SJCRH30 (cell line): ENCODE results near the gene SESN1. TPM values are rescaled to one million over a fixed set of nuclear protein-coding genes. Genes with fewer than 3 reads are reported as not detected.
"Not testable (repeated sequence)": the region's sequence is repeated elsewhere in the genome, so short reads cannot be mapped to it uniquely, and the experiment has no call there.

Experiments used
- DNase-seq, 2 experiments: peaks; one replicate each; pipeline ENCODE4 v3.0.0-alpha.2; 2015 to 2020
- H3K27ac ChIP-seq: fragments of 250-450 bp; sonication (Bioruptor Pico); 2 replicates; pipeline ENCODE4 v1.5.1; 2020; ENCODE audit warnings: mild to moderate bottlenecking, moderate library complexity
- H3K27me3 ChIP-seq: fragments of 250-450 bp; sonication (Bioruptor Pico); 2 replicates; pipeline ENCODE4 v1.5.1; 2020; ENCODE audit warnings: mild to moderate bottlenecking, moderate library complexity
- H3K36me3 ChIP-seq: fragments of 250-450 bp; sonication (Bioruptor Pico); 2 replicates; pipeline ENCODE4 v1.5.1; 2020; ENCODE audit warnings: mild to moderate bottlenecking, moderate library complexity
- H3K4me1 ChIP-seq: fragments of 250-450 bp; sonication (Bioruptor Pico); 2 replicates; pipeline ENCODE4 v1.5.1; 2020; ENCODE audit warnings: mild to moderate bottlenecking, moderate library complexity
- H3K4me3 ChIP-seq: fragments of 250-450 bp; sonication (Bioruptor Pico); 2 replicates; pipeline ENCODE4 v1.5.1; 2020; ENCODE audit warnings: mild to moderate bottlenecking, moderate library complexity
- H3K9me3 ChIP-seq: fragments of 250-450 bp; sonication (Bioruptor Pico); replicated peaks from 2 replicates; pipeline ENCODE4 v1.5.1; 2020; ENCODE audit warnings: mild to moderate bottlenecking, moderate library complexity
- total RNA-seq: library from RNA; depleted of rRNA; stranded (reverse); fragments of >200 nt; shearing (Covaris generic); gene quantifications from 2 replicates; pipeline ENCODE4 v1.2.3, GENCODE V29; 2014; rRNA removed

Gene SESN1
- 19.7 and 23.7 TPM in 2 replicates for total RNA-seq

DNA sequence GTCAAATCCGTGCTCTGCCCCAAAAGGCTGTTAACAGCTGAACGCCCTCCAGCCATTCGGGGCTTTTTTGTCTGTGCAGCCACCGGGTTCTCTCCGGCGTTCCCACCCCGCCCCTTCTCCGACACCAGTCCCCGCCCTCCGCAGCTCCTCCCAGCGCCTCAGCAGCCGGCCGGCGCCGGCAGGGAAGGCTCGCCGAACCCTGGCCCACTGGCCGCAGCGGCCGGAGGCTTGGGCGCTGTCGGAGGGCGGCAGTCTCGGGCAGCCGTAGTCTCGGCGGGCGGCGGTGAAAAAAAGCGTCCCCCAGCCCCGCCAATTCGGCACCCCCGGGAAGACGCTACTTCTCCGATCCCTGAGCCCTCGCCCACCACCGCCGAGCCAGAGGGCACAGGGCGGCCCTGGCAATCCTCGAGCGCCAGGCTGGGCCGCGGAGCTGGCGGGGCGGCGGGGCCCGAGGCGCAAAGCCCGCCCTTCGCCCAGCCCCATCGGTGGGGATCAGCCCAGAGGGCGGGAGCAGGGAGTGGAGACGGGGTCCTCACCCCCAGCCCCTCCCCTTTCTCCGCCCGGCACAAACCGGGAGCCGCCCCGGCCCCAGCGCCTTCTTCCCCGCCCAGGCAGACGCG lies at the start of gene SESN1:
Gene SESN1 (minus strand): TSS at position 431 of the 620 bp plus-strand sequence. CDS start 773 bp downstream, outside the sequence.
- Histone ChIP-seq H3K4me1 (no peaks in the 10 kb centered on the region; the same call in 1 of the 2 replicates), H3K27me3 (no peaks in the 10 kb centered on the region), H3K4me3 (peak within 1 kb of the TSS; percentile 86), H3K9me3 (no peaks in the 10 kb centered on the region), H3K36me3 (no peaks in the 10 kb centered on the region; the same call in 1 of the 2 replicates), H3K27ac (peak within 1 kb of the TSS; percentile 98)
- peak; percentile 97 for DNase-seq

DNA sequence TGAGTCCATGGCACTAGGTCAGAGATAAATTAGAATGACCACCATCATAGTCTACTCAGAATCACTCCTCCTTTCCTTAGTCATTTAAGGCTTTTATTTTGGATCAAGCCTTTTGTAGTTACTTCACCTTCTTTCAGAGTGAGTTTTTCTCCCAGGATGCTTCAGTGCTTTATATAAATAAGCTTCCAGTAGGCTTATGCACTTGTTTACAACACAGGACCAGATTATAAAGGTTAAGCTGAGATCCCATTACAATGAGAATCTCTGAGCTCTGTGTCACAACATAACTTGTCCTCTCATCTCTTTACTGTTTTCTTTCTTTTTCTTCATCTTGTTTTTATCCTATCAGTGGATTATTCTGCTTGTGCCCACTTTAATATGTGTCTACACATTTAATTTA lies 48.5 kb upstream of the SESN1 start:
- Histone ChIP-seq H3K36me3 (peaks cover 5% of the 10 kb centered on the region; the same call in 1 of the 2 replicates), H3K4me3 (no peak overlapping the region), H3K27me3 (no peaks in the 10 kb centered on the region), H3K9me3 (0 out of 2 replicates have a peak, but pooled peaks cover 4% of the 10 kb centered on the region), H3K27ac (no peak overlapping the region), H3K4me1 (no peaks in the 10 kb centered on the region)
- DNase-seq: no peak

DNA sequence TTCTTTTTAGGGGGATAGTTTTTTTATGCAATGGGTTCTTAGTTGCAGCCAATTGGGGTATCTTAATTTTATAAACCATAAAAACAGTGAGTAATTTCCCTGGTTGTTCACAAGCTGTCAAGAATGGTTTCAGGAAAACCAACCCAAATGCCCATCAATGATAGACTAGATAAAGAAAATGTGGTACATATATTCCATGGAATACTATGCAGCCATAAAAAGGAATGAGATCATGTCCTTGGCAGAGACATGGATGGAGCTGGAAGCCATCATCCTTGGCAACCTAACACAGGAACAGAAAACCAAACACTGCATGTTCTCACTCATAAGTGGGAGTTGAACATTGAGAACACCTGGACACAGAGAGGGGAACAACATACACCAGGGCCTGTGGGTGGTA lies 47.4 kb upstream of the SESN1 start:
- not testable (repeated sequence) for H3K4me1 ChIP-seq, DNase-seq, H3K27ac ChIP-seq, H3K27me3 ChIP-seq, H3K4me3 ChIP-seq, H3K36me3 ChIP-seq, H3K9me3 ChIP-seq

DNA sequence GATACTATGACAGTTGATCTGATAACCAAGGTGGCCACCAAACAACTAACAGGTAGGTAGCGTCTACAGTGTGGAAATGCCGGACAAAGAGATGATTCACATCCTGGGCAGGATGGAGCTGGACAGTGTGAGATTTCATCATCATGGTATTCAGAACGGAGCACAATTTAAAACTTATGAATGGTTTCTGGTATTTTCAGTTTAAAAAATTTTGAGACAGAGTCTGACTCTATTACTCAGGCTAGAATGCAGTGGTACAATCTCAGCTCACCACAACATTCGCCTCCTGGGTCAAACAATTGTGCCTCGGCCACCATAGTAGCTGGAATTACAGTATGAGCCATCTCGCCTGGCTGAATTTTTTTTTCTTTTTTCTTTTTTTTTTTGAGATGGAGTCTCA lies 44.5 kb upstream of the SESN1 start:
- Histone ChIP-seq H3K4me1 (no peaks in the 10 kb centered on the region), H3K9me3 (peaks cover 4% of the 10 kb centered on the region; the same call in 1 of the 2 replicates), H3K4me3 (no peak overlapping the region), H3K27ac (no peak overlapping the region), H3K36me3 (no peaks in the 10 kb centered on the region), H3K27me3 (no peaks in the 10 kb centered on the region)
- DNase-seq: no peak

DNA sequence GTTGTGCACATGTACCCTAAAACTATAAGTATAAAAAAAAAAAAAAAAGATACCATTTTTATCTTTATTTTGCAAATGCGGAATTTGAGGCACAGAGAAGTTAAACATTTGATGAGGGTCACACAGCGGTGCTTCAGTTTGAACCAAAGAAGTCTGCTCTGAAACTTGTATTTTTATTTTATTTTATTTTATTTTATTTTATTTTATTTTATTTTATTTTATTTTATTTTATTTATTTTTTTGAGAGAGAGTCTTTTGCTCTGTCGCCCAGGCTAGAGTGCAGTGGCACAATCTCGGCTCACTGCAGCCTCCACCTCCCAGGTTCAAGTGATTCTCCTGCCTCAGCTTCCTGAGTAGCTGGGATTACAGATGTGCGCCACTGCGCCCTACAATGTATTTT lies 41.9 kb upstream of the SESN1 start:
- H3K27ac ChIP-seq, H3K36me3 ChIP-seq, H3K27me3 ChIP-seq, DNase-seq, H3K4me1 ChIP-seq, H3K9me3 ChIP-seq, H3K4me3 ChIP-seq: not testable (repeated sequence)

DNA sequence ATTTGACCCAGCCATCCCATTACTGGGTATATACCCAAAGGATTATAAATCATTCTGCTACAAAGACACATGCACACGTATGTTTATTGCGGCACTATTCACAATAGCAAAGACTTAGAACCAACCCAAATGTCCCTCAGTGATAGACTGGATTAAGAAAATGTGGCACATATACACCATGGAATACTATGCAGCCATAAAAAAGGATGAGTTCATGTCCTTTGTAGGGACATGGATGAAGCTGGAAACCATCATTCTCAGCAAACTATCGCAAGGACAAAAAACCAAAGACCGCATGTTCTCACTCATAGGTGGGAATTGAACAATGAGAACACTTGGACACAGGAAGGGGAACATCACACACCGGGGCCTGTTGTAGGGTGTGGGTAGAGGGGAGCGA lies 41.4 kb upstream of the SESN1 start:
- not testable (repeated sequence) for H3K4me1 ChIP-seq, H3K27me3 ChIP-seq, H3K4me3 ChIP-seq, H3K36me3 ChIP-seq, H3K9me3 ChIP-seq, H3K27ac ChIP-seq, DNase-seq

DNA sequence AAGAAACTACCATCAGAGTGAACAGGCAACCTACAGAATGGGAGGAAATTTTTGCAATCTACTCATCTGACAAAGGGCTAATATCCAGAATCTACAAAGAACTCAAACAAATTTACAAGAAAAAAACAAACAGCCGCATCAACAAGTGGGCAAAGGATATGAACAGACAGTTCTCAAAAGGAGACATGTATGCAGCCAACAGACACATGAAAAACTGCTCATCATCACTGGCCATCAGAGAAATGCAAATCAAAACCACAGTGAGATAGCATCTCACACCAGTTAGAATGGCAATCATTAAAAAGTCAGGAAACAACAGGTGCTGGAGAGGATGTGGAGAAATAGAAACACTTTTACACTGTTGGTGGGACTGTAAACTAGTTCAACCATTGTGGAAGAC lies 41.0 kb upstream of the SESN1 start:
- H3K4me1 ChIP-seq, DNase-seq, H3K4me3 ChIP-seq, H3K27me3 ChIP-seq, H3K36me3 ChIP-seq, H3K27ac ChIP-seq, H3K9me3 ChIP-seq: not testable (repeated sequence)

DNA sequence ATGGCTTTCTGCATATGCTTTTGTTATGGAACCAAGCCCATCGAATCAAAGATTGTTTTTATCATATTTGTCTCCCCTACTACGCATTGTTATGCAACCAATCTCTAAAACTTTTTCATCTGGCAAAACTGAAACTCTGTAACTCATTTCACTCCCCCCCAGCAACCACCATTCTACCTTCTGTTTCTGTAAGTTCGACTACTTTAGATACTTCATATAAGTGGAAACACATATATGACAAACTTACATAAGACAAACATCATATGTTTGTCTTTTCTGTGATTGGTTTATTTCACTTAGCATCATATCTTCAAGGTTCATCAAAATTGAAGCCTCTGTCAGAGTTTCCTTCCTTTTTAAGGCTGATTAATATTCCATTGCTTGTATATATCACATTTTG lies 35.4 kb upstream of the SESN1 start:
- H3K4me1 ChIP-seq: no peaks in the 10 kb centered on the region
- H3K36me3 ChIP-seq: peaks cover 5% of the 10 kb centered on the region
- DNase-seq: no peak
- H3K27me3 ChIP-seq: no peaks in the 10 kb centered on the region
- H3K9me3 ChIP-seq: no peaks in the 10 kb centered on the region; the same call in 1 of the 2 replicates
- H3K4me3 ChIP-seq: no peak overlapping the region
- H3K27ac ChIP-seq: no peak overlapping the region

DNA sequence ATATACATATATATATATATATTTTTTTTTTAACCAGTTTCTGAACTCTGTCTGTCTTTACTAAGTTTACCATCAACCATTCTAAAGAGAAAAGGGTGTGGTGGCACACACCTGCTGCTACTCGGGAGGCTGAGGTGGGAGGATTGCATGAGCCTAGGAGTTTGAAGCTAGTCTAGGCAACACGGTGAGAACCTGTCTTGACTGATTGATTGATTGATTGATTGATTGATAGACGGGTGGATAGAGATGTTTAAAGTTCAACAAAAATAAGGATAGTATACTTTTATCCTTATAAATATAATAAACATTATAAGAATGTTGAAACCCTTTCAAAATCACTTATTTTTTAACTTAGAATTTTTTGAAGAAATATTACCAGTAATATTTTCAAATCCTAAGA lies 30.9 kb upstream of the SESN1 start:
- no peaks in the 10 kb centered on the region for H3K27me3 ChIP-seq
- no peak overlapping the region for H3K4me3 ChIP-seq
- H3K36me3 ChIP-seq: no peaks in the 10 kb centered on the region
- no peak for DNase-seq
- peaks cover 6% of the 10 kb centered on the region; the same call in 1 of the 2 replicates for H3K4me1 ChIP-seq
- no peak overlapping the region for H3K27ac ChIP-seq
- H3K9me3 ChIP-seq: no peaks in the 10 kb centered on the region

DNA sequence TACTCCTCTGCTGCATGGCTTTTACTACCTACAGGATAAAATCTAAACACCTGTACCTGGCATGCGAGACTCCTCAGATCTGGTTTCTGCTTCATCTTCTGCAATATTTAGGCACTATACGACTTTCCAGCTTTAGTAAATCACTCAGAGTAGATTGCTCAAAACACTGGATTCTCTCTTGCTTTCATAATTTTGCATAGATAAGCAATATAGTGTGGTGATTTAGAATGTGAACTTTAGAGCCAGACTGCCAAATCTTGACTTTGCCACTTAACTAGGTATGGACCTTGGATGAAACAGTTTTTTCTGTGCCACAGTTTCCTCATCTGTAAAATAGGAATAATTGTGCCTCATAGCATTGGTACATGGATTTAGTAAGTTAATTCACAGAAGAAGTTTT lies 29.6 kb upstream of the SESN1 start:
- H3K4me1 ChIP-seq: peaks cover 15% of the 10 kb centered on the region
- H3K27me3 ChIP-seq: no peaks in the 10 kb centered on the region
- no peak overlapping the region for H3K27ac ChIP-seq
- DNase-seq: no peak
- H3K4me3 ChIP-seq: no peak overlapping the region
- no peaks in the 10 kb centered on the region for H3K36me3 ChIP-seq
- H3K9me3 ChIP-seq: no peaks in the 10 kb centered on the region

DNA sequence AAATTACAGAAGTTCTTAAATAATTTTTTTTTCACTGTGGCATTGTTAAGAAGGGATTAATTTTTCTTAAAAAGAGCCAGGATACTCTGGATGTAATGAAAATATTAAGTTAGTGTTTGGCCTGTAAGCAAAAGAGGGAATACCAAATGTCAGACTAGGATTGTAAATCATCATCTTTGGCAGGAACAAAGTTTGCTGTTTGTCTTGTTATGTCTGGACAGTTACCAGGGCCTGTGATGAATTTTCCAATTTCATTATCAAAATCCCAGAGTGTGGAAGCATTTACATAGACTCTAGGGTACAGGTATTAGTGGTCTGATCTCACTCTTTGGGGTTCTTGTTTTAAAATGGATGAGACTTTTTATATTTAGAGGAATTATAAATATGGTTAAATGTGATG lies 26.8 kb upstream of the SESN1 start:
- no peak for DNase-seq
- no peaks in the 10 kb centered on the region for H3K9me3 ChIP-seq
- H3K27me3 ChIP-seq: no peaks in the 10 kb centered on the region
- no peak overlapping the region for H3K27ac ChIP-seq
- no peaks in the 10 kb centered on the region for H3K36me3 ChIP-seq
- H3K4me3 ChIP-seq: no peak overlapping the region
- peaks cover 33% of the 10 kb centered on the region for H3K4me1 ChIP-seq

DNA sequence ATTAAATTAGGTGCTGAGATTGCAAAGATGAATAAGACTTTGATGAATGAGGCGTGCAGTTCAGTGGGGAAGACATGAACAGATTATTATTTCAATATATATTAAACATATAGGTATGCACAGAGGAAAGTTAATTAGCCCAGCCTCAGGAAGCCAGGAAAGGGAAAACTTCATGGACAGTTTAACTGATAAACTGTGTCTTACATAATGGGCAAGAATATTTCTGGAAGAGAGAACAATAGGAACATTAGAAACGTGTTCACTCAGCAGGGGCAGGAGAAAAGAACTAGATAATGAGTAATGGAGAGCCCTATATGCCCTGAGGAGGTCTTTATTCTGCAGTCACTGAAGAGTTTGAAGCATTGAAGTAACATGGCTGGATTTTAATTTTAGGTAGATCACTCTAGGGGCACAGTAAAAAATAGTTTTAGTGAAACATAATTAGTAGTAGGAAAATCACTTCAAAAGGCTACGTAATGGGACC lies 24.3 kb upstream of the SESN1 start:
- peak overlapping the region; percentile 66 for H3K27ac ChIP-seq
- H3K4me1 ChIP-seq: peaks cover 37% of the 10 kb centered on the region
- no peaks in the 10 kb centered on the region for H3K9me3 ChIP-seq
- H3K27me3 ChIP-seq: no peaks in the 10 kb centered on the region
- H3K4me3 ChIP-seq: peak overlapping the region; percentile 35
- H3K36me3 ChIP-seq: no peaks in the 10 kb centered on the region
- DNase-seq: peak in 1 of 2 experiments; percentile 29

DNA sequence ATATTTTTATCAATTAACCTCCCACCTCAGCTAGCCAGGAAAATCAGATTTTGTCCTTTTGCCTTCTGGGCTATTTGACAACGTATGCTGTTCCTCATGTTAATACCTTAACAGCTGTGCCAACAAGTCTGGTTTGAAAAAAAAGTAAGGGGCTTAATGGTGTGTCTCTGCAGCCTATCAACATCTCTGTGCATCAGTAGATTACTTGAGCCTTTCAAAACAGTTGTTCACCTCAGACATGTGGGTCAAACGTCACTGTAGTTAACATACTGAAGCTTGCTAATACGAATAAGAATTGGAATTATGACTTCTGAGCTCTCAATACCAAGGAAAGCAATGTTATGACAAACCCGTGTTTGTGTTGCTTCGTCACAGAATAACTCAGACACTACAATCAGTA lies 23.7 kb upstream of the SESN1 start:
- peak; percentile 68 to 90 for DNase-seq

DNA sequence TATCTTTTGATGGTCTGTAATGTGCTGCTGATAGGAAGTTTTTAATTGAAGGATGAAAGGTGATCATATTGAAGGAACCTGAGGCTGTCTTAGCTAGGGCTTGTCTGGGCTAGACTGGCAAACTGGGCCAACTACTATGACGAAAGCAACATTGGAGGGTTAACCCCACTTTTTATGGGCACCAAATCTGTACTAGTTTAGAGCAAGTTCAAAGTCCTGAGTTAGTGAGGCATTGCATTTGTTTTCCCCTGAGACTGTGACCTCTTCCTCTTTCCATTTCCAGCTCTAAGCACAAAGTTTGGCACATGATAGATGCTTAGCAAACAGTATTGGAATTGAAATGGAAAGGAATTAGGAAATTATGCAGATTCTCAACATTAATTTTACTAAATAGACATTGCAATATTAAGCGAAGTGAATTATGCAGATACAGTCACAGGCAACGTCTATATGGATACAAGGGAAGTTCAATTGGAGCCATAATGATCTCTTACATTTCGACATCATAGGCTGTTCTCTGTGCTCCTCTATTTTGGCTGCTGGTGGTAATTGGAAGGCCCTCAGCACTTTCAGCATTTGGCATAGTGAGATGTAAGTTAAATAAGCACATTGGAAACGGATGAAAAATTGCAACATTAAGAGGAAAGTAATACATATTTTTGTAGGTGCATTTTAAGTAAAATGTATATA lies 22.8 kb upstream of the SESN1 start:
- peak overlapping the region; percentile 66 for H3K27ac ChIP-seq
- no peaks in the 10 kb centered on the region for H3K9me3 ChIP-seq
- H3K36me3 ChIP-seq: no peaks in the 10 kb centered on the region
- peaks cover 47% of the 10 kb centered on the region for H3K4me1 ChIP-seq
- DNase-seq: peak in 1 of 2 experiments; percentile 31
- H3K27me3 ChIP-seq: no peaks in the 10 kb centered on the region
- H3K4me3 ChIP-seq: no peak overlapping the region

More for the DNA sequence above, 23.7 kb upstream of the SESN1 start:
- peak overlapping the region; percentile 66 for H3K27ac ChIP-seq
- peaks cover 42% of the 10 kb centered on the region for H3K4me1 ChIP-seq
- H3K9me3 ChIP-seq: no peaks in the 10 kb centered on the region
- no peaks in the 10 kb centered on the region for H3K27me3 ChIP-seq
- H3K36me3 ChIP-seq: no peaks in the 10 kb centered on the region
- peak overlapping the region; percentile 35 for H3K4me3 ChIP-seq

DNA sequence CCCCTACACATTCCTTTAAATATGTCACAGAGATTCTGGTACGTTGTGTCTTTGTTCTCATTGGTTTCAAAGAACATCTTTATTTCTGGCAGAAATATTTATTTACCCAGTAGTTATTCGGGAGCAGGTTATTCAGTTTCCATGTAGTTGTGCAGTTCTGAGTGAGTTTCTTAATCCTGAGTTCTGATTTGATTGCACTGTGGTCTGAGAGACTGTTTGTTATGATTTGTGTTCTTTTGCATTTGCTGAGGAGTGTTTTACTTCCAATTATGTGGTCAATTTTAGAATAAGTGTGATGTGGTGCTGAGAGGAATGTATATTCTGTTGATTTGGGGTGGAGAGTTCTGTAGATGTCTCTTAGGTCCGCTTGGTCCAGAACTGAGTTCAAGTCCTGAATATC lies 18.0 kb upstream of the SESN1 start:
- H3K27ac ChIP-seq, H3K36me3 ChIP-seq, H3K4me3 ChIP-seq, H3K9me3 ChIP-seq, H3K27me3 ChIP-seq, DNase-seq: not testable (repeated sequence)
- peaks cover 23% of the 10 kb centered on the region for H3K4me1 ChIP-seq
